GM18873 (cell line): Measurements from ENCODE around the gene SH3BP4.

Experiments
- ATAC-seq: cut with Tn5 transposase; IDR thresholded peaks from one replicate; pipeline ENCODE4 v1.9.1; 2021; ENCODE audit warnings: mild to moderate bottlenecking, moderate library complexity, moderate number of reproducible peaks; ENCODE audit not compliant: unreplicated experiment, low FRiP score

SH3BP4 gene

GRCh38 chr2:234963773-234964615 is 12.2 kb downstream of the SH3BP4 start:
- ATAC-seq, result no peak

GRCh38 chr2:234964631-234965461 is 13.0 kb downstream of the SH3BP4 start:
- ATAC-seq, result no peak

- ATAC-seq, result no peak
Observed at GRCh38 chr2:234966340-234966739, 14.5 kb downstream of the SH3BP4 start.

GRCh38 chr2:234967201-234967869 is 15.5 kb downstream of the SH3BP4 start:
- no peak for ATAC-seq

- ATAC-seq, result no peak
Observed at GRCh38 chr2:234967870-234968208, 16.0 kb downstream of the SH3BP4 start.

GRCh38 chr2:234968631-234969305 is 17.0 kb downstream of the SH3BP4 start:
- no peak for ATAC-seq

GRCh38 chr2:234969306-234970098 is 17.7 kb downstream of the SH3BP4 start:
- no peak for ATAC-seq

GRCh38 chr2:234970099-234970440 is 18.3 kb downstream of the SH3BP4 start:
- no peak for ATAC-seq

- no peak for ATAC-seq
Observed at GRCh38 chr2:234970477-234970882, 18.7 kb downstream of the SH3BP4 start.

- no peak for ATAC-seq
Observed at GRCh38 chr2:234971496-234971895, 19.7 kb downstream of the SH3BP4 start.

- ATAC-seq, result no peak
Observed at GRCh38 chr2:234973008-234973407, 21.2 kb downstream of the SH3BP4 start.

GRCh38 chr2:234974501-234975385 is 22.9 kb downstream of the SH3BP4 start:
- no peak for ATAC-seq

- no peak for ATAC-seq
Observed at GRCh38 chr2:234975611-234976010, 23.8 kb downstream of the SH3BP4 start.

- no peak for ATAC-seq
Observed at GRCh38 chr2:234976479-234977227, 24.8 kb downstream of the SH3BP4 start.

- no peak for ATAC-seq
Observed at GRCh38 chr2:234977228-234977679, 25.4 kb downstream of the SH3BP4 start.

- ATAC-seq, result no peak
Observed at GRCh38 chr2:234978466-234979203, 26.8 kb downstream of the SH3BP4 start.
